HG02884 (cell line): ENCODE results near the gene TMBIM6.
"Not testable (repeated sequence)": the region's sequence is repeated elsewhere in the genome, so short reads cannot be mapped to it uniquely, and the experiment has no call there.

Experiments
- ATAC-seq: cut with Tn5 transposase; IDR thresholded peaks from one replicate; pipeline ENCODE4 v1.9.1; 2021; ENCODE audit warnings: mild to moderate bottlenecking, moderate library complexity; ENCODE audit not compliant: unreplicated experiment

TMBIM6 gene

DNA sequence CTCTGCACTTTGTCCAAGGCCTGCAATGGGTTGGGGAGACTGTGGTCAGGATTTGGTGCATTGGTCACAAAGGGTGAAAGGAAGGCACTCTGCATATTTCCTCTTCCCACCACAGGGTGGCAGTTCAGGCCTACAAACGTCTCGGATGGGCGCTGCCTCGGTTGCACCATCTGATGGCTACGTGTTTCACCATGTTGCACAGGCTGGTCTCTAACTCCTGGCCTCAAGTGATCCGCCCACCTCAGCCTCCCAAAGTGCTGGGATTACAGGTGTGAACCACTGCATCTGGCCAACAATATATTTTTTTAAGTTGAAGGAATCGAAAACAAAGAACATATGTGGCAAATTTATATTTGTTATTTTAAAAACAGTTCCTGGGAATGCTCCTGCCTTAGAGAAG, 35.1 kb downstream of the TMBIM6 start:
- no peak for ATAC-seq

DNA sequence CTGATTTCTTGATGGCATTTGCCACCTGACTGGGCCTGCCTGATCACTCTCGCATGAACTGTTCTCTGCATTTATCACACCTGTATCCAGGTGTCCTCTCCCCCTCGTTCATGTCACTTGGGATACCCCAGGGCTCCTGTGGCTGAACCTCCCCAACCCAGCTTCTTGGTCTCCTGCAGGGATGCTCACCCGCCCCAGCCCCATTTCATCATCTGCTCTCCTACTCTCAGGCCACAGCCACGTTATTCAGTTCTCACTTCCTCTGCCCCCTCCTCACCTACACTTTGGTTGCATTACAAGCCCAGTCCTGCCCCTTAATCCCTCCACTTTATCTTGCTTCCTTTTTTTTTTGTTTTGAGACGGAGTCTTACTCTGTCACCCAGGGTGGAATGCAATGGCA, 35.5 kb downstream of the TMBIM6 start:
- ATAC-seq, result no peak

DNA sequence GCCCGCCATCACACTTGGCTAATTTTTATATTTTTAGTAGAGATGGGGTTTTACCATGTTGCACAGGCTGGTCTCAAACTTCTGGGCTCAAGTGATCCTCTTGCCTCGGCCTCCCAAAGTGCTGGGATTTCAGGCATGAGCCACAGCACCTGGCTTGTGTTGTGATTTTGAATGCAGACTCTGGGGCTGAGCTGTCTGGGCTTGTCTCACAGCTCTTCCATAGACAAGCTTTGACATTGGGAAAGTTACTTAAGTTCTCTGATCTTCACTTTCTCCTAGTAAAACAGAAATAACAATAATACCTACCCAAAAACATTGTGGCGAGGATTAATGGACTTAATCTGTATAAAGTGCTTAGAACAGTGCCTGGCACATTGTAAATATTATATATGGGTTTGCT, 36.0 kb downstream of the TMBIM6 start:
- no peak for ATAC-seq

DNA sequence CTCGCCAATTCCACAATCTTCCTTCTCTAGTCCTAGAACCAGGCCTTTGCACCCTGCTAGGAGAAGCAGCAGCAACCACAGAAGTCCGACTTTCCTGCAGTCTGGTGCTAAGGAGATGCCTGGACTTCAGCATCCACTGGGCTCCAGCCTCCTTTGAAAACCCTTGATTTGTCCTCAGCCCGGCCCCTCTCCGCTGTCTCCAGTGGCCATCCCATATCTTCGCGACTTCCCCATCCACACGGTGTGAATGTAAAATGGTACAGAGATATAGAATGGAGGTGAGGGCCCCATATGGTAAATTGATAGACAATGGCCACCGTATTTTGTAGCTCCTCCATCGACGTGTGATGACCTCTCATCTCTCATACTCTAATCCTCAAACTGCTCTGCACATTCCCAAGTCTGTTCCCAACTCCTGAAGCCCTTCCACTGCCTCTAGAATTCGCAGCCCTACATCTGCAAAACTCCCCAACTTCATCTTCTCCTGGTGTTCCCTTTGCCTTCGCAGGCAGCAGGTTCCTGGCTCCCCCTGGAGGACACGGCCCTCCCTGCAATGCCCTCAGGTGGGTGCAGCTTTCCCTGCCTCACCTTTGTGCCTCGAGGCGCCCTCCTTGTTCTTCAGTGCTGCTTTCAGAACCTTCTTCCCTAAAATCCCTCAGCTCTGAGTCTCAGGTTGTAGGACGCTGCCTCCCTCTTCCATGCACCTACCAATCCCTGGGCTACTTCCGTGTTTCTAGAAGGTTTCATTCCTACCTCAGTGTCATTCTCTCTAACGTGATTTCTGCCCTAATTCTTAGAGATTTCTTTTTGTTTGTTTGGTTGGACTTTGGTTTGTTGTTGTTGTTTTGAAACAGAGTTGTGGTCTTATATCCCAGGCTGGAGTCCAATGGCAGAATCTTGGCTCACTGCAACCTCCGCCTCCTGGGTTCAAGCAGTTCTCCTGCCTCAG, 36.7 kb downstream of the TMBIM6 start:
- ATAC-seq, result no peak

DNA sequence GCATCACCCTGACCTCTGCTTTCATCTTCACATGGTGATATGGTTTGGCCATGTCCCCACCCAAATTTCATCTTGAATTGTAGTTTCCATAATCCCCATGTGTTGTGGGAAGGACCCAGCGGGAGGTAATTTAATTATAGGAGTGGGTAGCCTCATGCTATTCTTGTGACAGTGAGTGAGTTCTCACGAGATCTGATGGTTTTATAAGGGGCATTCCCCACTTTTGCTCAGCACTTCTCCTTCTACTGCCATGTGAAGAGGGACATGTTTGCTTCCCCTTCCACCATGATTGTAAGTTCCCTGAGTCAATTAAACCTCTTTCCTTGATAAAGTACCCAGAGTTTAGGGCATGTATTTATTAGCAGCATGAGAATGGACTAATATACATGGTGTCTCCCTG, 38.2 kb downstream of the TMBIM6 start:
- ATAC-seq, result no peak

DNA sequence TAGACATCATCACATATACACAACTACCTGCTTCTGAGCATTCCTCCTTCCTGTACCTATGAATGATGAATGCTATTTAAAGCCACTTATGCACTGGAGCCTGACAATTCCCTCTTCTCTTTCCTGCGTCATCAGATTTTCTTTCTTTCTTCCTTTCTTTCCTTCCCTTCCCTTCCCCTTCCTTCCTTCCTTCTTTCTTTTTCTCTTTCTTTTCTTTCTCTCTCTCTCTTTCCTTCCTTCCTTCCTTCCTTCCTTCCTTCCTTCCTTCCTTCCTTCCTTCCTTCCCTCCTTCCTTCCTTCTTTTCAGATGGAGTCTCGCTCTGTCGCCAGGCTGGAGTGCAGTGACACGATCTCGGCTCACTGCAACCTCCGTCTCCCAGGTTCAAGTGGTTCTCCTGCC, 39.6 kb downstream of the TMBIM6 start:
- not testable (repeated sequence) for ATAC-seq

DNA sequence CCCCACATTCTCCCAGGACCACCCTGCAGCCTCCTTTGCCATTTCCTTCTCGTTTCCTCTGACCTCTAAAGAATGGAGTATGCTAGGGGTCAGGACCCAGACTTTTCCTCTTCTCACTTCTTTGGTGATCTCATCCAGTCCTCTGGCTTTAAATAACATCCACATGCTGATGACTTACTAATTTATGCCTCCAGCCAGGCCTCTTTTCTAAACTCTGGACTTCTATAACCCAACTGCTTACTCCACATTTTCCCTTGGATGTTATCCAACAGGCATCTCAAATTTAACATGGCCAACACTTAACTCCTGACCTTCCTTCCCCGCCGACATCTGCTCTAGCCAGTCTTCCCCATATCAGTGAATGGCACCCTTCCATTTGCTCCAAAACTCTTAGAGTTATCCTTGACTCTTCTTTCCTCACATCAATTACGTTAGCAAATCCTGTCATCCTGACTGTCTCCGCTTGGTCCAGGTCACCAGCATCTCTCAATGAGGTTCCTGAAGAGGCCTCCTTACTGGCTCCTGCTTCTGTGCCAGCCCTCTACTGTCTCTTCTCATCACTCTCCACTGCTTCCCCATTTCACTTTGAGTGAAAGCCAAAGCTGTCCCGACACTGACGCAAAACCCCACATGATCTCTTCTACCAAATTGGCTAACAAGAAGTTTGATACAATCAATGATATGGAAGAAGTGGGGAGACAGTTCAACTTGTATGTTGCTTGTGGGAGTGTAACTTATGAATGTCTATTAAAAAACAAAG, 42.7 kb downstream of the TMBIM6 start:
- no peak for ATAC-seq

DNA sequence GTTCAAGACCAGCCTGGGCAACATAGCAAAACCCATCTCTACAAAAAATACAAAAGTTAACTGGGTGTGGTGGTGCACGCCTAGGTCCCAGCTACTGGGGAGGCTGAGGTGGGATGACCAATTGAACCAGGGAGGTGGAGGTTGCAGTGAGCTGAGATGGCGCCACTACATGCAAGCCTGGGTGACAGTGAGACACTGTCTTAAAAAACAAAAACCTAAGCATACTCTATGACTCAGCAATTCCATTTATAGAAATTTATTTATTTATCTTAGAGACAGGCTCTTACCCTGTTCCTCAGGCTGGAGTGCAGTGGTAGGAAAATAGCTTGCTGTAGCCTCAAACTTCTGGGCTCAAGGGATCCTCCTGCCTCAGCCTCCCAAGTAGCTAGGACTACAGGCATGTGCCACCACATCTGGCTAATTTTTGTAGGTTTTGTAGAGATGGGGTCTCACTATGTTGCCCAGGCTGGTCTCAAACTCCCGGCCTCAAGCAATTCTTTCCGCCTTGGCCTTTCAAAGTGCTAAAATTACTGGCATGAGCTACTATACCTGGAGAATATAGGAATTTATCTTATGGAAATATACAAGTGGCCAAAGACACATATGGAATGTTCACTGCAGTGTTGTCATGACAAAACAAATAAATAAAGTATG, 43.5 kb downstream of the TMBIM6 start:
- no peak for ATAC-seq

DNA sequence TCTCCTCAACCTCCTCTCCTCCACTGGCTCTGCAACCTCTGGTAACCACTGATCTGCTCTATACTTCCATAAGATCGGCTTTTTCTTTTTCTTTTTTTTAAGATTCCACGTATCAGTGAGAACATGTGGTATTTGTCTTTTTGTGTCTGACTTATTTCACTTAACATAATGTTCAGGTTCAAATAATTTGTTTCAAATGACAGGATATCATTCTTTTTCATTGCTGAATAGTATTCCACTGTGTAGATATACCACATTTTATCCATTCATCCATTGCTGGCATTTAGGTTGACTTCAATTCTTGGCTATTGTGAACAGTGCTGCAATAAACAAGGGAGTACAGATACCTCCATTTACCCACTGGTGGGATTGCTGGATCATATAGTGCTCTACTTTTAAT, 46.3 kb downstream of the TMBIM6 start:
- no peak for ATAC-seq

DNA sequence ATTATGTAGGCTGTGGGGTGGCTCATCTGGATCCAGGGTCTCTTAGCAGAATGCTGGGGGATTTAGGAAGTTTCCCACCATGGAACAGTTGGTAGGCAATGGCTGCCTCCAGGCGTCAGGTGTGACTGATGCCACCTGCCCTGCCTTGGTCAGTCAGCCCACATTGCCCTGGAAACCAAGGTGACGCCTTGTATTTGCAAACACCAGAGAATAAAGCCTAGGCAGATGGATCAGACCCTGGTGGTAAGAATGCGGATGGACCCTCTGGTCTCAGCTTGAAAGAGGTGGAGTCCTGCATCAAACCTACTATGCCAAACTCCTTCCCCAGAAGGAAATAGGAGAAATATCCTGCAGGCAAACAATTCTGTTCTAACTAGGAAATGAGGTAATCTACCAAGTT, 48.6 kb downstream of the TMBIM6 start:
- ATAC-seq, result no peak

DNA sequence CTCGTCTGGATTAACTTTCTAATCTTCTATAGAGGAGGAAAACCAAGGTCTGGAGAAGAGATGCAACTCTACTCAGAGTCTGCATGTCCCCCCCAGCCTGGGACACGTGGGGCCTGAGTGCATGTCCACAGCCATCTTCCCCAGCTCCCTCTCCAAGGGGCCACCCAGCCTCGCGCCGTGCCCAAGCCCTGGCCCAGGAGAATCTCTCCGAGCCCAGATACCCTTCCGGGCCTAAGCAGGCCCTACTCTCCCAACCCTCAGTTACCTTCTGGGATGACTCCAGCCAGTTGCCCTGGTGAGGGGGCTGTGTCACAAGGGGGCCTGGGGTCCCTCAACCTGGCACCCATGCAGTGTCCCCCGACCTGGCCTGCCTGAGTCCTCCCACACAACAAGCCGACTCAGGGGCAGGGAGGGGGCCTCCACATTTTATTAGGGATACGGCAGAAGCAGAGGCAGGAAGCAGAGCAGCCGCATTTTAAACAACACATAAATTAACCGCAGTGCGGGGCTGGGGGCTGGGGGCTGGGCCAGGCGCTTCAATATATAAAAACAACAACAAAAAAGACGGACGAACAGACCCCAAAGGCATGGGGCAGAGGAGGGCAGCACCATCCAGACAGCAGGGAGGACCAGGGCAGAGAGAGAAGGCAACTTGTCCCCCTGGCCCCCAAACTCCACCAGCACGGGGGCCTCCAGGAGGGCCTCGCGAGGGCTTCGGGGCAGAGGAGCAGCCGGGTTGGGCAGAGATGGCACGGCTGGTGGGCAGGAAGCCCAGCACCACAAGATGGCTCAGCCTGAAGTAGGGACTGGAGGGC, 49.6 kb downstream of the TMBIM6 start:
- ATAC-seq, result no peak

DNA sequence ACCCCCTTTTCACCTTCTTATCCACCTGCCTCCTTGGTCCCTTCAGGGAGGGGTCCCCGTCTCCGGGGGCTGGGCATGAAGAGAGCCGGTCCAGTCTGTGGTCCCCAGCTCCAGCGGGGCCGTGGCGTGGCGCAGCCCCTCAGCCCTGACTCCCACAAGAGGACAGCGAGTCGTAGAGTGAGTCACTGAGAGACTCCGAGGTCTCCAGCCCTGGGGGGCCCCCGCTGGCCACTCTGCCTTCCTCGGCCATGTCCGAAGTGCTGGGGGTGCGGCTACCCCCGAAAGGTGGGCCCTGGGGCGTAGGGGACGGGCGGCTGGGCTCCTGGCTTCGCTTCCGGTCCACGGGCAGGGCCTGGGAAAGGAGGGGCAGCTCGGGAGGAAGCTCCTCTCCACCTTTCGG, 50.3 kb downstream of the TMBIM6 start:
- no peak for ATAC-seq

DNA sequence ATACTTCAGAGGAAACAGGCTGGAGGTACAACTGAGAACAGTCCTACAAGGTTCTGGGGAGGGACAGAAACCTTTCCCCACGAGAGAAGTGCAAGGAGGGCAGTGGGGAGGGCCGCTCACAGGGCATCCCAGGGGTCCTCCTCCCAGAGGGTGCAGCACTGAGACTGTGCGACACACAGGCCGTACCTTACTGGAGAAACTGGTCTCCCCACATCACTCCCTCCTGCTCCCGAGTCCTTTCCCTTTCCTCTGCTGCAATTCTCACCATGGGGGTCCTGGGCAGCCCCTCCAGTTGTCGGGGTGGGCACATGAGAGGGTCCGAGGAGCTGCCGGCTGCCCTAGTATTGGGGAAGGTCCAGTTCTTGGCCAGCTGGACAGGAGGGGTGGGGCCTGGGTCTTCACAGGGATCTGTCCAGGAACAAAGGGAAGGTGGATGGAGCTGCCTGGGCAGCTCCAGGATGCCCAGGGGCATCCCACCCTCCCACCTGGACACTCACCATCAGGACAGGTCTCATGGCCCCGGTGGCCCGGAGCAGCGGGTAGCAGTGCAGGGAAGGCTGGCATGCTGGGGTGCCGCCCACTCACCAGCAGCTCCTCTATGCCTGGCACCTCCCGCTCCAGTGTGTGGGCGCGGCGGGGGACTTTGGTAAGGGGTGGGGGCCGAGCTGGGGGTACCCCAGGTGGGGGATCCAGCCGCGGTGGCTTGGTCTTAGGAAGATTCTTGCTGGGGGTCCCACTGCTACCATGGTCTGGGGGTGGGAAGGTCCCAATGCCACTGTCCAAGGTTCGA, 51.0 kb downstream of the TMBIM6 start:
- ATAC-seq, result no peak

DNA sequence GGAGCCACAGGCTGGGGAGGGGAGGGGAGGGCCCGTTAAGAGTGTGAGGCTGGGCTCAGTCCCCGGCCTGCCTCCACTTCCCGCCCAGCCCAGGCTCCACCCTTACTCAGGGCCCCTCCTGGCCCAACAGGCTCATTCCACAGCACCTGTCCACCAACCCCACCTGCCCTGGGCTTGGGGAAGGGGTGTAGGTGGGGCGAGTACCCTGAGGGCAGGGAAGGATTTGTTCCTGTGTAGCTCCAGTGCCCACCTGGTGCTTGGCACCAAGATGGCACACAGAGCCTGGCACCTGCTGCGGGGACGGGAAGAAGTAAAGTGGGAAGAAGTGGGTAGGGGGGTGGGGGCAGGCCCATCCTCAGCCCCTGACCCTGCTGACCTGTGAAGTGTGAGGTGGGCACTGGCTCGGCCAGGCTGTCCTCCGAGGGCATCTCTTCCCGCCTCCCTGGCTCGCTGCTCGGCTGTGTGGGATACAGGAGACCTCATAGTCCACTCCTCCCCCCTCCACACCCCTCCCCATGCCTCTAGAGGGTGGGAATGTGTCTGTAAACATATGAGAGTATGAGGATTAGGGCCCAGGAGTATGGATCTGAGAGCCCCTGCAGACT, 51.7 kb downstream of the TMBIM6 start:
- no peak for ATAC-seq

DNA sequence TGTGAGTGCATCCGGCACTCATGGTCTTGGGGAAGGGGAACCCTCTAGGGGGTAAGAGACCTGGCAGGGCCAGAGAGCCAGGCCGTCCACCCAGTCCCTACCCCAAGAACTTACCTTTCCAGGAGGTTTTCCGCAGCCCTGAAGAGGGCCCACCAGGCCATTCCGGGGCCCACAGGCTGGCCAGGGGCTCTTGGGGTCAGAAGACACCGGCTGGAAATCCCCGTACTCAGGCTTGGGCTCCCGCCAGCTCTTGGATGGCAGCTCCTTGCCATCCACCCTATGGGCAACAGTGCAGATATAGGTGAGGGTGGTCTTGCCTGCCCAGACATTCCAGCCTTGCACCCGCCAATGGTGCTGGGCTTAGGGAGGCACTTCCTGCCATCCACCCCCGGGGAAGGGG, 52.3 kb downstream of the TMBIM6 start:
- ATAC-seq, result no peak

DNA sequence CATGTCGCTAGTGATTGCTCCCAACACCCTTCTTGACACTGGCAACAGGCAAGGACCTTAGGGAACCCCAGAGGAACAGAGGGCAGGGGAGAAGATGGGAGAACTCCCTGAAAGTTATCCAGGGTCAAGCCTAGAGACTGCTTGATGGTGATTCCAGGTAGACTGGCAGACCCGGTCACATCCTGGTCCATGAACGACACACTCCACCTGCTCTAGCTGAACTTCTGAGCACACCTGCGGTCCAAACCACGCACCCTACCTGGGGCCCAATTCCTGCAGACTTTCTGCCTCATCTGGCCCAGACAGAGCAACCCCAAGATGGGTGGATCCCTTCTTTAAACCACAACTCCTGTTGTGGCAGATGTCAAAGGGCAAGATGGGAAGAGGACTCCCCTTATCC, 52.7 kb downstream of the TMBIM6 start:
- ATAC-seq, result no peak

DNA sequence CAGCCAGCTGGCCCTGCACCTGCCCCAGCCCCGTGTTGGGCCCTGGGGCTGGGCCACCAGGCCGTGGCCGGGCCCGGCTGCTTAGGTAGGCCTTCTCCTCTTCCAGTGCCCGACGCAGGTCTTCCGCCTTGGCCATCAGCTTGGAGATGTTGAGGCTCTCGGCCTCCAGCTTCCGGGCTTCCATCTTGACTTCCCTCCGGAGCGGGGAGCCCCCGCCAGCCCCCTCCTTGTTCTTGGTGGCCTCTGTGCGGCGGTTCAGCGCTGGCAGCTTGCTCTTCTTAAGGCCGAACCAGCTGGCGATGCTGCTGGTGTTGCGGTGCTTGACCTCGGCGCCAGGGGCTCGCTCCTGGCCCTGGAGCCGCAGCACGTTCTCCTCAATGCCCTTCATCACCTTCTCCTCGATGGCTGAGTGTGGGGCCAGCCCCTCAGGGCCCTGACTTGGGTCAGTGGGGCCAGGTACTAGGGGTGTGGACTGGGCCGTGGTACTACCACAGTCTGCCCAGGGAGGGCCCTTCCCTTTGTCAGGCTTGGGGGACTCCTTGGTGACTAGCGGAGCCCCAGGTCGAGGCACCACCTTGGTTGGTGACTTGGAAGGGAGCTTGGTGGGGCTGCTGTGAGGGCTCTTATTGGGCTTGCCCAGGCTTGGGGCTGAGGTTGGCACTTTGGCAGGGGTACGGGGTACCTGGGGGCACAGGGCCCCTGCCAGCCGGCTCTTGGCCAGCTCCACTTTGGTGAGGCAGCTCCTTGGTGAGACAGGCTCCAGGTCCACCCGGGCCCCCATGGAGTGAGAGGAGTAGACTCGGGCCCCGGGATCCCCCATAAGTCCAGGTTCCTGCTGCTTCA, 53.7 kb downstream of the TMBIM6 start:
- no peak for ATAC-seq

DNA sequence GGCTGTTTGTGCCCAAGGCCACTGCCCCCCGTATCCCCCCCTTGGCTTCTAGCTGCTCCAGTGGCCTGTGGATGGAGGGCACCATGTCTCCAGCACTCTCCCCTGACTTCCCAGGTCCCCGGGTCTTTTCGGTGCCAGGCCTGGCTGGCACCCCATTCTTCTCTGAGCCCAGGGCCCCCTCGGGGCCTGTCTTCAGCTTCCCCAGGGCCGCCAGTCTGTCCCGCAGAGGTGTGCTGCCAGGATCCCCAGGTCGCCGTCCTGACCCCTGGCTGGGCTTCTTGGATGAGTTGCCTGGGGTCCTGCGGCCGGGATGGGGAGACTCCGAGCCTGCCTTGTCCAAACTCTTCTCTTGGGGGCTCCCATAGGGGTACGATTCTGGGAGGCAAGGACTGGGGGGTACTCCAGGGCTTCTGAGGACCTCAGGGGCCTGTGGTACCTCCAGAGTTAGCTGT, 54.3 kb downstream of the TMBIM6 start:
- ATAC-seq, result no peak

DNA sequence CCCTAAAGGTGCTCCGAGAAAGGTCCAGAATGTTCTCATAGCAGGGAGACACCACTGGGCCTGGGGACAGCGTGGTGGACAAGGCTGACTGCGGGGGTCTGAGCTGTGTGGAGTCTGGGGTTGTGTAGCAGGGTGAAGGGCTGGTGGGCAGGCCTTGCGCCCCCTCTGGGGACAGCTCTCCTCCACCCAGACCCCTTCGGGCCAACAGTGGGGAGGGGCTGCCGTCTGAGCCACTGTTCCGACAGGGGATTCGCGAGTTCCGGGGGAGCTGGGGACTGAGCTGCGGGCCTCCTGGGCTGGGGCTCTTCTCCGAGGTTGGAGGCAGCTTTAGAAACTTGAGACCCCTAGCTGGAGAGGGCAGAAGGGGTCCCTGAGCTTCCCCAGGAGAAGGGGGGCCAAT, 54.8 kb downstream of the TMBIM6 start:
- no peak for ATAC-seq
